Limb (tissue), 2 donors: ENCODE measurements around the gene ATG4C.

Experiments
- DNase-seq, 2 donors: peaks; one replicate each; pipeline ENCODE4 v3.0.0-alpha.2; 2016; ENCODE audit errors: extremely low spot score in 2 of 2

Gene ATG4C

GRCh38 chr1:62836856-62837540 lies 53.1 kb downstream of the ATG4C start:
- no peak for DNase-seq

GRCh38 chr1:62840555-62840954 lies 56.6 kb downstream of the ATG4C start:
- no peak for DNase-seq

- peak in 1 of 2 donors; percentile 78 for DNase-seq
These were observed 57.7 kb downstream of the ATG4C start for GRCh38 chr1:62841587-62842169.

GRCh38 chr1:62844030-62844429 lies 60.1 kb downstream of the ATG4C start:
- DNase-seq, result no peak

GRCh38 chr1:62849031-62849430 lies 65.1 kb downstream of the ATG4C start:
- no peak for DNase-seq

GRCh38 chr1:62852253-62852652 lies 68.3 kb downstream of the ATG4C start:
- no peak for DNase-seq

- DNase-seq, result no peak
These were observed 73.0 kb downstream of the ATG4C start for GRCh38 chr1:62856960-62857359.

- no peak for DNase-seq
These were observed 85.4 kb downstream of the ATG4C start for GRCh38 chr1:62869217-62869754.

GRCh38 chr1:62870148-62870547 lies 86.2 kb downstream of the ATG4C start:
- no peak for DNase-seq

GRCh38 chr1:62875676-62876075 lies 91.7 kb downstream of the ATG4C start:
- DNase-seq, result no peak

GRCh38 chr1:62876535-62876934 lies 92.6 kb downstream of the ATG4C start:
- no peak for DNase-seq

GRCh38 chr1:62877579-62877978 lies 93.6 kb downstream of the ATG4C start:
- no peak for DNase-seq

- no peak for DNase-seq
These were observed 96.0 kb downstream of the ATG4C start for GRCh38 chr1:62879962-62880361.

GRCh38 chr1:62882201-62883104 lies 98.5 kb downstream of the ATG4C start:
- no peak for DNase-seq

GRCh38 chr1:62884156-62884740 lies 100.3 kb downstream of the ATG4C start:
- DNase-seq, result no peak

- no peak for DNase-seq
These were observed 104.0 kb downstream of the ATG4C start for GRCh38 chr1:62887799-62888507.

- DNase-seq, result no peak
These were observed 108.1 kb downstream of the ATG4C start for GRCh38 chr1:62891956-62892562.

GRCh38 chr1:62897788-62898187 lies 113.9 kb downstream of the ATG4C start:
- DNase-seq, result no peak

- no peak for DNase-seq
These were observed 116.6 kb downstream of the ATG4C start for GRCh38 chr1:62900566-62900965.

- no peak for DNase-seq
These were observed 117.7 kb downstream of the ATG4C start for GRCh38 chr1:62901650-62902049.

GRCh38 chr1:62903522-62903921 lies 119.6 kb downstream of the ATG4C start:
- no peak for DNase-seq
